Smooth muscle cell (in vitro differentiated cells): ENCODE measurements around the gene IMPG1. TPM values are rescaled to one million over a fixed set of nuclear protein-coding genes. Genes with fewer than 3 reads are reported as not detected.

Experiments used
- DNase-seq: peaks from one replicate; lab custom pipeline; 2025; ENCODE audit not compliant: unreplicated experiment; lab: John Stamatoyannopoulos, UW
- H2AFZ ChIP-seq: fragments of 200-600 bp; sonication (generic); 2 replicates; pipeline ENCODE4 v1.6.0; 2016; ENCODE audit warnings: antibody characterized with exemption, low read depth, mild to moderate bottlenecking
- H3F3A ChIP-seq: fragments of 200-600 bp; sonication (generic); 2 replicates; pipeline ENCODE4 v1.6.0; 2017; ENCODE audit warnings: antibody characterized with exemption, low read depth
- H3K27ac ChIP-seq: fragments of 200-600 bp; sonication (generic); 2 replicates; pipeline ENCODE4 v1.5.1; 2016; ENCODE audit warnings: low read depth, mild to moderate bottlenecking
- H3K27me3 ChIP-seq: fragments of 200-600 bp; sonication (generic); 2 replicates; pipeline ENCODE4 v1.6.1; 2016; ENCODE audit warnings: low read depth, mild to moderate bottlenecking
- H3K36me3 ChIP-seq: fragments of 200-600 bp; sonication (generic); 2 replicates; pipeline ENCODE4 v1.5.1; 2016; ENCODE audit warnings: low read depth
- H3K4me1 ChIP-seq: fragments of 200-600 bp; sonication (generic); 2 replicates; pipeline ENCODE4 v1.5.1; 2016; ENCODE audit warnings: low read depth
- H3K4me2 ChIP-seq: fragments of 200-600 bp; sonication (generic); 2 replicates; pipeline ENCODE4 v1.6.0; 2016; ENCODE audit warnings: mild to moderate bottlenecking
- H3K4me3 ChIP-seq: fragments of 200-600 bp; sonication (generic); 2 replicates; pipeline ENCODE4 v1.5.1; 2016; ENCODE audit warnings: mild to moderate bottlenecking
- H3K79me2 ChIP-seq: fragments of 200-600 bp; sonication (generic); 2 replicates; pipeline ENCODE4 v1.6.0; 2016; ENCODE audit warnings: low read depth, mild to moderate bottlenecking
- H3K9ac ChIP-seq: fragments of 200-600 bp; sonication (generic); 2 replicates; pipeline ENCODE4 v1.6.0; 2016; ENCODE audit warnings: low read depth
- H3K9me3 ChIP-seq: fragments of 200-600 bp; sonication (generic); replicated peaks from 2 replicates; pipeline ENCODE4 v1.5.1; 2016; ENCODE audit warnings: low read depth
- H4K20me1 ChIP-seq: fragments of 200-600 bp; sonication (generic); 2 replicates; pipeline ENCODE4 v1.6.0; 2016; ENCODE audit warnings: low read depth
- CTCF ChIP-seq: fragments of 200-600 bp; sonication (generic); IDR thresholded peaks from 2 replicates; pipeline ENCODE4 v1.5.1; 2017; ENCODE audit warnings: borderline replicate concordance, mild to moderate bottlenecking, antibody characterized with exemption; ENCODE audit not compliant: insufficient read depth, poor library complexity, severe bottlenecking
- WGBS: methylation state at CpG from one replicate; pipeline ENCODE4 v1.1.7; 2016; ENCODE audit warnings: low lambda C conversion rate; 5-methylcytosine and 5-hydroxymethylcytosine counted together
- polyA plus RNA-seq: library from polyadenylated mRNA; unstranded; fragments of >200 nt; fragmentation: Nextera tagmentation; extraction: Ambion mirVana; gene quantifications from 2 replicates; pipeline ENCODE4 v1.2.1, GENCODE V29; 2016
- total RNA-seq: library from RNA; depleted of rRNA; stranded (reverse); fragments of >200 nt; gene quantifications from 2 replicates; pipeline ENCODE4 v1.2.3, GENCODE V29; 2014

Gene IMPG1
- not detected in 2 replicates for total RNA-seq
- not detected in 2 replicates for polyA plus RNA-seq

- no peak for DNase-seq
- Histone ChIP-seq H4K20me1 (no peaks in the 10 kb centered on the region), H3F3A (no peaks in the 10 kb centered on the region), H3K27me3 (no peaks in the 10 kb centered on the region), H3K4me3 (no peak within 1 kb of the TSS), H3K27ac (no peak within 1 kb of the TSS), H3K4me1 (peaks cover 5% of the 10 kb centered on the region), H3K9me3 (peaks cover 4% of the 10 kb centered on the region), H3K79me2 (no peaks in the 10 kb centered on the region), H3K36me3 (no peaks in the 10 kb centered on the region), H3K4me2 (no peak within 1 kb of the TSS), H3K9ac (no peak within 1 kb of the TSS), H2AFZ (no peak within 1 kb of the TSS)
- TF ChIP-seq CTCF = no peak
Observed at GRCh38 chr6:76072562-76072961, at the start of gene IMPG1. Gene IMPG1, minus strand, starts transcription at chr6:76072662. Its CDS starts 174 bp downstream, at chr6:76072488.

- H3K36me3 ChIP-seq = no peaks in the 10 kb centered on the region
- no peaks in the 10 kb centered on the region for H4K20me1 ChIP-seq
- no peak overlapping the region for H3K4me2 ChIP-seq
- no peaks in the 10 kb centered on the region for H3K79me2 ChIP-seq
- no peak overlapping the region for H3K4me3 ChIP-seq
- TF ChIP-seq CTCF = no peak
- no peak overlapping the region for H2AFZ ChIP-seq
- no peak overlapping the region for H3K27ac ChIP-seq
- no peaks in the 10 kb centered on the region for H3K4me1 ChIP-seq
- H3K27me3 ChIP-seq = no peaks in the 10 kb centered on the region
- H3F3A ChIP-seq = no peaks in the 10 kb centered on the region
- H3K9ac ChIP-seq = no peak overlapping the region
- H3K9me3 ChIP-seq = no peaks in the 10 kb centered on the region
- DNase-seq = no peak
Observed at GRCh38 chr6:76120302-76120701, 47.8 kb upstream of the IMPG1 start.

GRCh38 chr6:76073281-76073680, 819 bp upstream of the IMPG1 start:
- no peak for DNase-seq
- no peaks in the 10 kb centered on the region for H3F3A ChIP-seq
- H3K36me3 ChIP-seq = no peaks in the 10 kb centered on the region
- no peak overlapping the region for H3K9ac ChIP-seq
- H3K27ac ChIP-seq = no peak overlapping the region
- no peaks in the 10 kb centered on the region for H4K20me1 ChIP-seq
- no peak for TF ChIP-seq CTCF
- no peak overlapping the region for H3K4me2 ChIP-seq
- H3K27me3 ChIP-seq = no peaks in the 10 kb centered on the region
- H3K9me3 ChIP-seq = peaks cover 4% of the 10 kb centered on the region
- H2AFZ ChIP-seq = no peak overlapping the region
- peaks cover 7% of the 10 kb centered on the region for H3K4me1 ChIP-seq
- H3K4me3 ChIP-seq = no peak overlapping the region
- H3K79me2 ChIP-seq = no peaks in the 10 kb centered on the region

- no peaks in the 10 kb centered on the region for H3K79me2 ChIP-seq
Observed at GRCh38 chr6:76057469-76057868, 15.0 kb downstream of the IMPG1 start.

More at GRCh38 chr6:76057469-76057868, 15.0 kb downstream of the IMPG1 start:
- Histone ChIP-seq H2AFZ (no peak overlapping the region), H3K9ac (no peak overlapping the region), H3K4me3 (no peak overlapping the region), H4K20me1 (no peaks in the 10 kb centered on the region), H3F3A (no peaks in the 10 kb centered on the region), H3K9me3 (no peaks in the 10 kb centered on the region), H3K4me1 (peaks cover 4% of the 10 kb centered on the region), H3K4me2 (no peak overlapping the region), H3K36me3 (no peaks in the 10 kb centered on the region), H3K27ac (no peak overlapping the region), H3K27me3 (no peaks in the 10 kb centered on the region)
- DNase-seq = no peak
- no peak for TF ChIP-seq CTCF
- WGBS = 70% methylated on average over 1 of the region's 1 CpG
